Activated CD4-positive, alpha-beta memory T cell treated with anti-CD3 and anti-CD28 coated beads for 36 hours (primary cell): ENCODE data around the gene ASTN2. TPM values are rescaled to one million over a fixed set of nuclear protein-coding genes. Genes with fewer than 3 reads are reported as not detected.

Source experiments
- CTCF ChIA-PET: fragments of 350-600 bp; sonication (Branson Sonifier 250); formaldehyde crosslinking; loops from one replicate; lab custom pipeline; 2021; ENCODE audit warnings: antibody characterized with exemption, inconsistent platforms; lab: Charles Lee
- POLR2A ChIA-PET: fragments of 350-600 bp; sonication (Branson Sonifier 250); formaldehyde crosslinking; loops from one replicate; lab custom pipeline; 2021; ENCODE audit warnings: antibody characterized with exemption; lab: Charles Lee
- DNase-seq: peaks from one replicate; pipeline ENCODE4 v3.0.0-alpha.2; 2020
- H3K27ac Mint-ChIP-seq: one replicate; pipeline ENCODE4 v1.8.0; 2021; ENCODE audit warnings: mixed read lengths
- H3K27me3 Mint-ChIP-seq: one replicate; pipeline ENCODE4 v1.8.0; 2021; ENCODE audit warnings: mixed read lengths
- H3K36me3 Mint-ChIP-seq: one replicate; pipeline ENCODE4 v1.8.0; 2021; ENCODE audit warnings: mixed read lengths
- H3K4me1 Mint-ChIP-seq: one replicate; pipeline ENCODE4 v1.8.0; 2021; ENCODE audit warnings: low read depth, mixed read lengths
- H3K4me3 Mint-ChIP-seq: one replicate; pipeline ENCODE4 v1.8.0; 2021; ENCODE audit warnings: mild to moderate bottlenecking, mixed read lengths
- H3K9me3 Mint-ChIP-seq: one replicate; pipeline ENCODE4 v1.8.0; 2021; ENCODE audit warnings: mixed read lengths
- intact Hi-C: fragments of 100-400 bp; cut with micrococcal nuclease; formaldehyde crosslinking; loops from one replicate; pipeline ENCODE4 v1.15.1; 2023
- total RNA-seq, 2 experiments: library from RNA; stranded (reverse); gene quantifications; one replicate each; pipeline ENCODE4 v1.2.3, GENCODE V29; 2021

Gene ASTN2
- total RNA-seq, 2 experiments from 2014 or later: 3.3 to 3.4 TPM

DNA sequence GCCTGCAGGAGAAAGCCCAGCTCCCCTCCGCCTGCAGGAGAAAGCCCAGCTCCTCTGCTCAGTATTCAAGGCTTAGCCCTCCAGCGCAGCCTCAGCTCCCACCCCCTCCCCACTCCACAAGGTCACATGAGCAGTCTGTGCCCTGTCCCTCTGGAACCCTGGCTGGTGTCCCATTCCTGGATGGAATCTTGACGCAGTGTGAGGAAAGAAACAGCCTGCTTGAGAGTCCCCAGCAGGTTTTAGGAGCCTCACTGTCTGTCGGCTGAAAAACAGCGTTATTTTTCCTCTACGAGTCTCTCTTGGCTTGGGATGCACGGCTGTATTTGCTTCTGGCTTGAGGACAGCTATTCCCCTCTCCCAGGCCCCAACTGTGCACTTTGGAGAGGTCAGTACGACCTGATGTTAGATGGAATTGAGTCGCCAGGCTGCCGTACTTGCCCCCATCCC is 937.9 kb downstream of the ASTN2 start:
- Mint-ChIP-seq H3K27me3 (no peaks in the 10 kb centered on the region), H3K4me3 (no peak overlapping the region), H3K27ac (no peak overlapping the region), H3K36me3 (peaks cover 14% of the 10 kb centered on the region), H3K4me1 (no peaks in the 10 kb centered on the region), H3K9me3 (no peaks in the 10 kb centered on the region)
- DNase-seq: no peak
- ChIA-PET POLR2A (no interaction called here), CTCF (no interaction called here)
- intact Hi-C loops: no loop called here

- intact Hi-C loops: no loop called here
- no peak for DNase-seq
- CTCF ChIA-PET: no interaction called here
Observed at GRCh38 chr9:116476002-116476401, 938.9 kb downstream of the ASTN2 start.

GRCh38 chr9:116475201-116475600 is 939.7 kb downstream of the ASTN2 start:
- CTCF ChIA-PET: no interaction called here
- H3K27me3 Mint-ChIP-seq: no peaks in the 10 kb centered on the region
- POLR2A ChIA-PET: no interaction called here
- H3K4me1 Mint-ChIP-seq: no peaks in the 10 kb centered on the region
- H3K4me3 Mint-ChIP-seq: no peak overlapping the region
- no peaks in the 10 kb centered on the region for H3K9me3 Mint-ChIP-seq
- H3K36me3 Mint-ChIP-seq: peaks cover 14% of the 10 kb centered on the region
- DNase-seq: no peak
- intact Hi-C loops: no loop called here
- H3K27ac Mint-ChIP-seq: no peak overlapping the region

More at GRCh38 chr9:116476002-116476401, 938.9 kb downstream of the ASTN2 start:
- H3K27me3 Mint-ChIP-seq: no peaks in the 10 kb centered on the region
- no peaks in the 10 kb centered on the region for H3K9me3 Mint-ChIP-seq
- H3K4me3 Mint-ChIP-seq: no peak overlapping the region
- POLR2A ChIA-PET: no interaction called here
- H3K27ac Mint-ChIP-seq: no peak overlapping the region
- no peaks in the 10 kb centered on the region for H3K4me1 Mint-ChIP-seq
- H3K36me3 Mint-ChIP-seq: peaks cover 14% of the 10 kb centered on the region

GRCh38 chr9:116471944-116472506 is 942.8 kb downstream of the ASTN2 start:
- CTCF ChIA-PET: no interaction called here
- Mint-ChIP-seq H3K4me3 (no peak overlapping the region), H3K36me3 (peaks cover 7% of the 10 kb centered on the region), H3K27ac (no peak overlapping the region), H3K9me3 (no peaks in the 10 kb centered on the region), H3K4me1 (no peaks in the 10 kb centered on the region), H3K27me3 (no peaks in the 10 kb centered on the region)
- intact Hi-C loops: no loop called here
- DNase-seq: no peak
- POLR2A ChIA-PET: no interaction called here

- intact Hi-C loops: no loop called here
- Mint-ChIP-seq H3K27me3 (no peaks in the 10 kb centered on the region), H3K4me1 (no peaks in the 10 kb centered on the region), H3K9me3 (no peaks in the 10 kb centered on the region), H3K4me3 (no peak overlapping the region), H3K36me3 (peaks cover 5% of the 10 kb centered on the region), H3K27ac (no peak overlapping the region)
- POLR2A ChIA-PET: no interaction called here
- no peak for DNase-seq
- CTCF ChIA-PET: no interaction called here
Observed at GRCh38 chr9:116471093-116471906, 943.6 kb downstream of the ASTN2 start.

GRCh38 chr9:116468793-116469527 is 945.9 kb downstream of the ASTN2 start:
- Mint-ChIP-seq H3K27ac (no peak overlapping the region), H3K4me3 (no peak overlapping the region), H3K9me3 (no peaks in the 10 kb centered on the region), H3K27me3 (no peaks in the 10 kb centered on the region), H3K4me1 (no peaks in the 10 kb centered on the region), H3K36me3 (peaks cover 1% of the 10 kb centered on the region)
- intact Hi-C loops: no loop called here
- DNase-seq: no peak
- ChIA-PET POLR2A (no interaction called here), CTCF (no interaction called here)

- POLR2A ChIA-PET: no interaction called here
- H3K27me3 Mint-ChIP-seq: no peaks in the 10 kb centered on the region
- intact Hi-C loops: no loop called here
Observed at GRCh38 chr9:116468369-116468768, 946.5 kb downstream of the ASTN2 start.

DNA sequence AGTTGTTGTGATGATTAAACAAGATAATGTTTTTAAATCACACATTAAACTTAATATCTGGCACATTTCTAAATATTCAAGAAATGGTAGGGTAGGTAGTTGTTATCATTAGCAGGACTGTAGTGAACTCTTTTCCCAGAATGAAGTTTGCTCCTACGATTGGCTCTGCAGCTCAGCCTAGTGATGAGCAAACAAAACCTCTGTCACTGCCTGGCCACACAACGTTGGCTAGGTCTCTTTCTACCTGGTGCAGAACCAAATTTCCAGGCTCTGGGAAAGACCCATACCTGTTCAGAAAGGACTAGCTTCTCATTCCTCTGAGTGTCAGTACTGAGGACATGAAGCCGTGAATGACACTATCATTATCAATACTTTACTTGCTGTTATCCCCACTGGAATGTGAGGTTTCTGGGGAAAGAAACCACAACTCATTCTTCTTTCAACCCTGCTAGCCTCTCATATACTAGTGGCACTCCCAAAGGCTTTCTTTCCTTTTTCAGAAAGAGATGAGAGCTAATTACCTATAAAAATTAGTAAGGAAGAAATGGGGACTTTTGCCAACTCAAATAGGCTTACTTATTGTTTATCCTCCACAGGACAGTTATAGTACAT is 947.0 kb downstream of the ASTN2 start:
- intact Hi-C loops: no loop called here
- Mint-ChIP-seq H3K9me3 (no peaks in the 10 kb centered on the region), H3K4me1 (no peaks in the 10 kb centered on the region), H3K27me3 (no peaks in the 10 kb centered on the region), H3K4me3 (no peak overlapping the region), H3K36me3 (peaks cover under 1% of the 10 kb centered on the region), H3K27ac (no peak overlapping the region)
- DNase-seq: no peak
- ChIA-PET CTCF (no interaction called here), POLR2A (no interaction called here)

More at GRCh38 chr9:116468369-116468768, 946.5 kb downstream of the ASTN2 start:
- Mint-ChIP-seq H3K36me3 (peaks cover 1% of the 10 kb centered on the region), H3K4me3 (no peak overlapping the region), H3K4me1 (no peaks in the 10 kb centered on the region), H3K9me3 (no peaks in the 10 kb centered on the region), H3K27ac (no peak overlapping the region)
- CTCF ChIA-PET: no interaction called here
- DNase-seq: no peak

- ChIA-PET CTCF (no interaction called here), POLR2A (no interaction called here)
- H3K27me3 Mint-ChIP-seq: no peaks in the 10 kb centered on the region
- no peak for DNase-seq
- H3K4me3 Mint-ChIP-seq: no peak overlapping the region
- intact Hi-C loops: no loop called here
- no peaks in the 10 kb centered on the region for H3K9me3 Mint-ChIP-seq
- H3K27ac Mint-ChIP-seq: no peak overlapping the region
- H3K4me1 Mint-ChIP-seq: no peaks in the 10 kb centered on the region
- no peaks in the 10 kb centered on the region for H3K36me3 Mint-ChIP-seq
Observed at GRCh38 chr9:116466271-116467235, 948.3 kb downstream of the ASTN2 start.

DNA sequence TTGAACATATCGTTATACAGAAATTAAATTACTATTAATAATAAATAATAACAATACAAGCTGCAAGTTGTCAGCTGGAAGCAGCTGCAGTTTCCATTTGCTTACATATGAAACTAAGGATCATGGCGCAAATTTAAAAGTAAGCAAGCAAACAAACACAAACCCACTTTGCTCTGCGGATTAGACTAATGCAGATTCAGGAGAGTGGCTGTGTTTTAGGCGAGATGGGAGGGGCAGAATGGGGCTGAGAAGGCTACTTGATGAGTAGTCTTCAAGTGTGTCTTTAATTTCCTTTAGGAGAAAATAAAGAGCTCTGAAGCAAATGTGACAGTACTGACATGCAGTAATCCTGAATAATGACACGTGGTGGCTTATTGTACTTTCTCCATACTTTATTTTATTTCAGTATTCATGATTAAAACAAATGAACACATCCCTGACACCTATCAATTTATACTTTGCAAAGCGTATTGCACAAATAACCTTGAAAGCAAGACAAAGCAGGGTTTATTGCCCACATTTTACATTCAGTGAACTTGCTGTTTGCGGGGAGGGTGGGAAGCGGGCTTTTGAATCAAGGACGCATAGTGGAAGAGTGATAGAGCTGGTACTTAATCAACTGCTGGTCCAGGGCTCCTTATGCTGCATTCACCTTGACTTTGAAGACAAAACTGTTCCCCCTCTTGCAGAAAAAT is 949.1 kb downstream of the ASTN2 start:
- ChIA-PET POLR2A (no interaction called here), CTCF (no interaction called here)
- intact Hi-C loops: no loop called here
- DNase-seq: no peak
- no peak overlapping the region for H3K4me3 Mint-ChIP-seq
- no peaks in the 10 kb centered on the region for H3K36me3 Mint-ChIP-seq
- H3K4me1 Mint-ChIP-seq: no peaks in the 10 kb centered on the region
- H3K27ac Mint-ChIP-seq: no peak overlapping the region
- no peaks in the 10 kb centered on the region for H3K27me3 Mint-ChIP-seq
- H3K9me3 Mint-ChIP-seq: no peaks in the 10 kb centered on the region

GRCh38 chr9:116464987-116465571 is 949.8 kb downstream of the ASTN2 start:
- no peaks in the 10 kb centered on the region for H3K27me3 Mint-ChIP-seq
- no peak for DNase-seq
- no peak overlapping the region for H3K27ac Mint-ChIP-seq
- no peaks in the 10 kb centered on the region for H3K36me3 Mint-ChIP-seq
- intact Hi-C loops: no loop called here
- H3K4me3 Mint-ChIP-seq: no peak overlapping the region
- no peaks in the 10 kb centered on the region for H3K9me3 Mint-ChIP-seq
- ChIA-PET CTCF (no interaction called here), POLR2A (no interaction called here)
- H3K4me1 Mint-ChIP-seq: no peaks in the 10 kb centered on the region
